GM12878 (cell line): ENCODE measurements around the gene PPIL3.

Experiments used
- NRF1 ChIP-seq: conservative IDR thresholded peaks from 2 replicates; pipeline ENCODE4 v1.6.1; 2011; ENCODE audit warnings: mild to moderate bottlenecking, low read depth, low read length, improper control_type of control experiment
- SMC3 ChIP-seq: IDR thresholded peaks from 2 replicates; pipeline ENCODE4 v1.6.1; 2011; ENCODE audit warnings: low read length, improper control_type of control experiment, borderline replicate concordance

DNA sequence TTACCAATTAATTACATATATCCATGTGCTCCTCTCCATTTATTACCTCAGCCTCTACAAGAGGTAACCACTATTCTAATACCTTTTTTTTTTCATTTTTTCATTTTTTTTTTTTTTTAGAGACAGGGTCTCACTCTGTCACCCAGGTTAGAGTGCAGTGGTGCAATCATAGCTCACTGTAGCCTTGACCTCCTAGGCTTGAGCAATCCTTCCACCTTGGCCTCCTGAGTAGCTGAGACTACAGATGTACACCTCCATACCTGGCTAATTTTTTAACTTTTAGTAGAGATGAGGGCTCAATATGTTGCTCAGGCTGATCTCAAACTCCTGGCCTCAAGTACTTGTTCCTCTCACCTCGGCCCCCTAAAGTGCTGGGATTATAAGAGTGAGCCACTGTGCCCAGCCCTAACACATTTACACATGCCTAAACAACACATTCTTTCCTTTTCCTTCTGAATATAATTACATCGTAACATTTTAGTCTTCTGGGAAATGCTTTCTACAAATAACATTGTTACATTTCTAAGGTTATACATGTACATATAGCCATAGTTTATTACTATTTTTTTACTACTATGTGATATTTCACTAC is 10.5 kb downstream of the PPIL3 start:
- TF ChIP-seq SMC3, result no peak
- no peak for TF ChIP-seq NRF1
